SK-N-SH treated with all-trans-retinoic acid at 6 μM for 48 hours (cell line): Measurements from ENCODE around the gene RPRD1B.

Experiments
- BACH2 ChIP-seq: fragments of 250-450 bp; sonication (Bioruptor Pico); IDR thresholded peaks from 2 replicates; pipeline ENCODE4 v1.9.0; 2021; ENCODE audit warnings: mild to moderate bottlenecking, borderline replicate concordance
- CSDC2 ChIP-seq: fragments of 250-450 bp; sonication (Bioruptor Pico); IDR thresholded peaks from 2 replicates; pipeline ENCODE4 v1.5.0; 2020; ENCODE audit warnings: mild to moderate bottlenecking, moderate library complexity
- GLIS3 ChIP-seq: fragments of 250-450 bp; sonication (Bioruptor Pico); IDR thresholded peaks from 2 replicates; pipeline ENCODE4 v1.5.0; 2020; ENCODE audit warnings: mild to moderate bottlenecking, moderate library complexity
- ISL1 ChIP-seq: fragments of 250-450 bp; sonication (Bioruptor Pico); IDR thresholded peaks from 2 replicates; pipeline ENCODE4 v2.1.2; 2022; ENCODE audit warnings: mild to moderate bottlenecking, moderate library complexity
- PPARA ChIP-seq: fragments of 250-450 bp; sonication (Bioruptor Pico); IDR thresholded peaks from 2 replicates; pipeline ENCODE4 v1.5.0; 2020; ENCODE audit warnings: mild to moderate bottlenecking, borderline replicate concordance
- RARB ChIP-seq: fragments of 250-450 bp; sonication (Bioruptor Pico); IDR thresholded peaks from 2 replicates; pipeline ENCODE4 v1.8.0; 2021; ENCODE audit warnings: mild to moderate bottlenecking, moderate library complexity
- TOX ChIP-seq: fragments of 250-450 bp; sonication (Bioruptor Pico); IDR thresholded peaks from 2 replicates; pipeline ENCODE4 v1.8.0; 2021; ENCODE audit warnings: mild to moderate bottlenecking, moderate library complexity, borderline replicate concordance
- ZC3H10 ChIP-seq: fragments of 250-450 bp; sonication (Bioruptor Pico); IDR thresholded peaks from 2 replicates; pipeline ENCODE4 v1.5.1; 2021; ENCODE audit warnings: mild to moderate bottlenecking, moderate library complexity
- ZNF70 ChIP-seq: fragments of 450-650 bp; formaldehyde crosslinking; IDR thresholded peaks from 2 replicates; pipeline ENCODE4 v1.5.0; 2020; ENCODE audit warnings: mild to moderate bottlenecking, moderate library complexity
- ZNF8 ChIP-seq: fragments of 450-650 bp; formaldehyde crosslinking; IDR thresholded peaks from 2 replicates; pipeline ENCODE4 v1.5.0; 2020; ENCODE audit warnings: mild to moderate bottlenecking, moderate library complexity
- TF ChIP-seq, protein P1 (sequence below): fragments of 250-450 bp; sonication (Bioruptor Pico); IDR thresholded peaks from 2 replicates; pipeline ENCODE4 v1.5.1; 2020; ENCODE audit warnings: low read depth, mild to moderate bottlenecking, moderate library complexity

DNA sequence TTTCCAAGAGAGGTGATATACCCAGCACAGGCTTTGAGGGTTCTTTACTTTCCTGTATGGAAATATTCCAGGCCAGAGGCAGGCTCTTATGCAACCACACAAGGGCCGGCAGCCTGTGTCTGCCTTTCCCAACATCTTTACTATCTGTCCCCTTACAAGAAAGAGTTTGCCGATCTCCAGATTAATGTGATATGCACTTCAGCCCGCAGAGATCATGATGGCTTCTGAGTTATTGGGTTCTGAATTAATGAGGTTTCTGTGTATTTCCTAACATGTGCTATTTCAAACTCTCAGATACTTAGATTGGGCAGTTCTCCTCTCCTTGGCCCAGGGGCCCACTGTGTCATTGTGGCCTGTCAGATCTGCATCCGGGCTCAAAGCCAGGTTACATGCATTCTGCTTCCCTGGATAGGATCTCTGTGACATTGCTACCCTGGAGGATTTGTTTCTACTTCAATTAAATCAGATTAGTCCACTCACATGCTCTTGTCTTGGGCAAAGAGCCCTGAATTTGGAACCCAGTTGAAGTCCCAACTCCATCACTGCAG, 75.0 kb downstream of the RPRD1B start:
- TF ChIP-seq CSDC2 (CRISPR knock-in tag) (0 out of 2 replicates have a peak, but pooled peaks have one; percentile 71), RARB (CRISPR knock-in tag) (no peak), PPARA (no peak), ISL1 (CRISPR knock-in tag) (peak; percentile 83), TOX (CRISPR knock-in tag) (peak; percentile 32; the same call in 1 of the 2 replicates), ZC3H10 (CRISPR knock-in tag) (no peak; the same call in 1 of the 2 replicates), ZNF70 (CRISPR knock-in tag) (no peak), GLIS3 (CRISPR knock-in tag) (peak; percentile 67; the same call in 1 of the 2 replicates), BACH2 (CRISPR knock-in tag) (no peak), ZNF8 (CRISPR knock-in tag) (no peak)
- TF ChIP-seq, protein P1, sequence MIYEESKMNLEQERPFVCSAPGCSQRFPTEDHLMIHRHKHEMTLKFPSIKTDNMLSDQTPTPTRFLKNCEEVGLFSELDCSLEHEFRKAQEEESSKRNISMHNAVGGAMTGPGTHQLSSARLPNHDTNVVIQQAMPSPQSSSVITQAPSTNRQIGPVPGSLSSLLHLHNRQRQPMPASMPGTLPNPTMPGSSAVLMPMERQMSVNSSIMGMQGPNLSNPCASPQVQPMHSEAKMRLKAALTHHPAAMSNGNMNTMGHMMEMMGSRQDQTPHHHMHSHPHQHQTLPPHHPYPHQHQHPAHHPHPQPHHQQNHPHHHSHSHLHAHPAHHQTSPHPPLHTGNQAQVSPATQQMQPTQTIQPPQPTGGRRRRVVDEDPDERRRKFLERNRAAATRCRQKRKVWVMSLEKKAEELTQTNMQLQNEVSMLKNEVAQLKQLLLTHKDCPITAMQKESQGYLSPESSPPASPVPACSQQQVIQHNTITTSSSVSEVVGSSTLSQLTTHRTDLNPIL (CRISPR knock-in tag), result no peak; the same call in 1 of the 2 replicates
